HG02852 (cell line): ENCODE data around the gene ME3.

ENCODE experiments used
- ATAC-seq: cut with Tn5 transposase; IDR thresholded peaks from one replicate; pipeline ENCODE4 v1.9.1; 2021; ENCODE audit warnings: mild to moderate bottlenecking, moderate library complexity; ENCODE audit not compliant: unreplicated experiment

The ME3 gene

GRCh38 chr11:86497310-86497709, 175.1 kb downstream of the ME3 start:
- ATAC-seq: no peak

GRCh38 chr11:86495351-86495750, 177.1 kb downstream of the ME3 start:
- no peak for ATAC-seq

- ATAC-seq: no peak
Observed at GRCh38 chr11:86492370-86493010, 179.9 kb downstream of the ME3 start.

- no peak for ATAC-seq
Observed at GRCh38 chr11:86491027-86491426, 181.4 kb downstream of the ME3 start.

GRCh38 chr11:86490582-86490981, 181.8 kb downstream of the ME3 start:
- no peak for ATAC-seq

- ATAC-seq: no peak
Observed at GRCh38 chr11:86489442-86489841, 183.0 kb downstream of the ME3 start.

- no peak for ATAC-seq
Observed at GRCh38 chr11:86488553-86488952, 183.9 kb downstream of the ME3 start.

- ATAC-seq: no peak
Observed at GRCh38 chr11:86487671-86488070, 184.7 kb downstream of the ME3 start.

- ATAC-seq: no peak
Observed at GRCh38 chr11:86486261-86487030, 186.0 kb downstream of the ME3 start.

GRCh38 chr11:86484795-86485166, 187.6 kb downstream of the ME3 start:
- no peak for ATAC-seq

- no peak for ATAC-seq
Observed at GRCh38 chr11:86483940-86484794, 188.2 kb downstream of the ME3 start.

GRCh38 chr11:86483610-86483939, 188.8 kb downstream of the ME3 start:
- no peak for ATAC-seq

GRCh38 chr11:86482692-86483091, 189.7 kb downstream of the ME3 start:
- no peak for ATAC-seq

- no peak for ATAC-seq
Observed at GRCh38 chr11:86481399-86481798, 191.0 kb downstream of the ME3 start.

GRCh38 chr11:86478348-86478747, 194.1 kb downstream of the ME3 start:
- no peak for ATAC-seq

GRCh38 chr11:86477495-86478155, 194.8 kb downstream of the ME3 start:
- no peak for ATAC-seq

GRCh38 chr11:86476109-86476861, 196.1 kb downstream of the ME3 start:
- no peak for ATAC-seq

GRCh38 chr11:86475027-86475426, 197.4 kb downstream of the ME3 start:
- no peak for ATAC-seq

- no peak for ATAC-seq
Observed at GRCh38 chr11:86473991-86474833, 198.2 kb downstream of the ME3 start.
